DMS53 treated with DMSO at 0.1 percent for 48 hours (cell line): Measurements from ENCODE around the gene PAK1.
"Not testable (repeated sequence)": the region's sequence is repeated elsewhere in the genome, so short reads cannot be mapped to it uniquely, and the experiment has no call there.

ENCODE experiments used
- DNase-seq: peaks from one replicate; lab custom pipeline; 2025; ENCODE audit not compliant: unreplicated experiment; lab: John Stamatoyannopoulos, UW

PAK1 gene

GRCh38 chr11:77473801-77474683 is at the start of gene PAK1:
PAK1 (minus strand) TSS chr11:77474094; CDS start chr11:77392520, 81,574 bp downstream.
- DNase-seq = peak; percentile 99

- DNase-seq = no peak
Measured at GRCh38 chr11:77522215-77522614, 48.3 kb upstream of the PAK1 start.

GRCh38 chr11:77519847-77520246 is 46.0 kb upstream of the PAK1 start:
- no peak for DNase-seq

- DNase-seq = no peak
Measured at GRCh38 chr11:77518471-77518870, 44.6 kb upstream of the PAK1 start.

- DNase-seq = no peak
Measured at GRCh38 chr11:77517753-77518152, 43.9 kb upstream of the PAK1 start.

- DNase-seq = no peak
Measured at GRCh38 chr11:77517226-77517625, 43.3 kb upstream of the PAK1 start.

- DNase-seq = peak; percentile 100
Measured at GRCh38 chr11:77515483-77515882, 41.6 kb upstream of the PAK1 start.

GRCh38 chr11:77515063-77515462 is 41.2 kb upstream of the PAK1 start:
- no peak for DNase-seq

- DNase-seq = no peak
Measured at GRCh38 chr11:77512092-77512491, 38.2 kb upstream of the PAK1 start.

- DNase-seq = no peak
Measured at GRCh38 chr11:77510851-77511250, 37.0 kb upstream of the PAK1 start.

GRCh38 chr11:77510095-77510494 is 36.2 kb upstream of the PAK1 start:
- peak; percentile 96 for DNase-seq

- no peak for DNase-seq
Measured at GRCh38 chr11:77508019-77508418, 34.1 kb upstream of the PAK1 start.

GRCh38 chr11:77506857-77507256 is 33.0 kb upstream of the PAK1 start:
- DNase-seq = peak; percentile 56

- no peak for DNase-seq
Measured at GRCh38 chr11:77505956-77506355, 32.1 kb upstream of the PAK1 start.

GRCh38 chr11:77503006-77503405 is 29.1 kb upstream of the PAK1 start:
- no peak for DNase-seq

GRCh38 chr11:77502346-77502905 is 28.5 kb upstream of the PAK1 start:
- DNase-seq = no peak

GRCh38 chr11:77501758-77502157 is 27.9 kb upstream of the PAK1 start:
- no peak for DNase-seq

- no peak for DNase-seq
Measured at GRCh38 chr11:77497368-77497767, 23.5 kb upstream of the PAK1 start.

GRCh38 chr11:77495526-77495925 is 21.6 kb upstream of the PAK1 start:
- no peak for DNase-seq

GRCh38 chr11:77490035-77490434 is 16.1 kb upstream of the PAK1 start:
- not testable (repeated sequence) for DNase-seq

- no peak for DNase-seq
Measured at GRCh38 chr11:77487790-77488189, 13.9 kb upstream of the PAK1 start.

- DNase-seq = no peak
Measured at GRCh38 chr11:77479746-77480352, 6.0 kb upstream of the PAK1 start.
